ENCODE data around the gene TGFBR3.
A peak's percentile ranks its signal among the peaks of the same experiment; 100 is the strongest.

The TGFBR3 gene

DNA sequence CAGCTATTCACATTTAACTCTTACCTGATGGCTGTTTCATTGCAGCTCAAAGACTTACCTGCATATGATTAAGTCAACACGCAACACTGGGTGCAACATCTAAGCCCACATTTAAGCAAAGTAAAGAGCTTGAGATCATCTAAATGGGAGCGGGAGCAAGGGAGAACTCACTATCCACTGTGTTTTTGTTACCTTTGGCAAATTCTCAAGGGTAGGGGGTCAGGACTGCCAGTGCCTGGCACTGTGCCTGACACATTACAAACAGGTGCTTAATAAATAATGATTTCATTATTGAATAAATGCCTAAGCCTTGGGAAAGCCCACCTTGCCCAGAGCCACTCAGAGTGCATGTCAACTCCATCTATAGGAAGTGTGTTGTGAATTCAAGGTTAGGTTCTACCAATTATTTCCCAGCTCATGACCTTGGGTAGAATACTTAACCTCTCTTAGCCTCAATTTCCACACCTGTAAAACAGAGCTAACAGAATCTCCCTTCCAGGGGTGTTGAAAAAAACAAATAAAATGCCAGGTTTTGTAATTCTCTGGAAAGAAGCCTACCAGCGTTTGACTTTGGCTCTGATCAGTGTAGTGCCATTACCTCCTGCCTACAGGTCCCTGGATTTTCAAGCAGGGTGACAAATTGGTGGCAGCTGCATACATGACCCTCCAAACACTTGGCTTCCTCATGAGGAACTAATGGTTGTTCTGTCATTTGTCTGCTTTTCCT is 109.7 kb downstream of the TGFBR3 start:
- no peak for DNase-seq

DNA sequence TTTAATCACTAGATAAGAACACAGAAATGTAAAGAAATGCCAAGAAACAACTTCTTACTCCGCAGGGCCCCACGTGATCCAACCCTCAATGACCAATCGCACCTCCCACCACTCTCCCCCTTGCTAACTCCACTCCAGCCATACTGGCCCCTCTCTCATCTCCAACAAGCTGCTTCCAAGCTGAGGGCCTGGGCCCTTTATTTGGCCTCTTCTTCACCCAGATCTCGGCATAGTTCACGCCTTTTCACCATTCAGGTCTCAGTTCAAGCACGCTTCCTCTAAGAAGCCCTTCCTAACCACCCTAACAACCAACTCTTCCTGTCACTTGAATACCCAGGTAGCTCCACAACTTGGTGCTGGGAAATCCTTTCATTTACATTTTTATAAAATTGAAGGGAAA is 110.7 kb downstream of the TGFBR3 start:
- DNase-seq: no peak

DNA sequence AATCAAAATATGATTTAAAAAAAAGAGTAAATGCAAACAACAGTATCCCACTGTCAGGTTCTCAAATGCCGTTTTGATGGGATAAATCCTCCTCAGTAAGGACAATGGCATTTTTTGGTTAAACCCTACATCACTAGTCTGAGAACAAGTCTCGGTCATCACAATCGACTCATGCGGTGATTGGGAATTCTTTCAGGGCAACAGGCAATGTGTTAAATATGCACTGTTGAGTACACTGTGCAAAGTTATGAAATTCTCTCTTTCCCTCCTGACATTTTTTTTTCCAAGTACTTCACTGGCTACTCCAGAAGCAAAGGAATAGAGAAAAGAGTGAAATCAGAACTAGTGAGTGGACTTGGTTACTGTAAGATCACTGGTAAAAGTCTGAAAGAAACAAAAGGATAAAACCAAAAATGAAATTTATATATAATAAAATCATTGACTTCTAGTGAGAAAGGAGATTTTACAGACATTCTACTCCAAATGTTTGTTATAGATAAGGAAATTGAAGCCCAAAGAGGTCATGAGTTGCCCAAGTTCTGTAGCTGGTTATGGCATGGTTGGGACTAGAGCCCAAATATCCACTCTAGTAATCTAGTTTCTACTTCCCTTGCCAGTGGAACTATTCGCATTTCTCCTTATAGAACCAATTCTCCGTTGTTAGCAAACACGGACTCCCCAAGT is 111.3 kb downstream of the TGFBR3 start:
- no peak for DNase-seq

DNA sequence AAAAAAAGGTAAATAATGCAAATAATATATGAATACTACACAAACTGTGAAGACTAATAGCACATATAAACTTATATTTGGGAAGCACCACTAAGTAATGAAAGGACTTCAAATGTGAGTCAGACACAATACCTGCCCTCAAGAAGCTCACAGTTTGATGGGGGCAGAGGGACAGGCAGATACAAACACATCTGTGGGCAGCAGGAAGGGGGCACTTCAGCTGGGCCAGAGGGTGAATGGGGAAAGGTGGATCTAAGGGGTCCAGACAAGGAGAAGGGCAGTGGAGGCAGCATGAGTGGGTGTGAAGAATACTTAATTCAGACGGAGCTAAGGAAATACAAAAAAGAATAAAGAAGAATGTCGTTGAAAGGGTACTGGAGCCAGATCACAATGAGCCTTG is 114.2 kb downstream of the TGFBR3 start:
- no peak for DNase-seq

DNA sequence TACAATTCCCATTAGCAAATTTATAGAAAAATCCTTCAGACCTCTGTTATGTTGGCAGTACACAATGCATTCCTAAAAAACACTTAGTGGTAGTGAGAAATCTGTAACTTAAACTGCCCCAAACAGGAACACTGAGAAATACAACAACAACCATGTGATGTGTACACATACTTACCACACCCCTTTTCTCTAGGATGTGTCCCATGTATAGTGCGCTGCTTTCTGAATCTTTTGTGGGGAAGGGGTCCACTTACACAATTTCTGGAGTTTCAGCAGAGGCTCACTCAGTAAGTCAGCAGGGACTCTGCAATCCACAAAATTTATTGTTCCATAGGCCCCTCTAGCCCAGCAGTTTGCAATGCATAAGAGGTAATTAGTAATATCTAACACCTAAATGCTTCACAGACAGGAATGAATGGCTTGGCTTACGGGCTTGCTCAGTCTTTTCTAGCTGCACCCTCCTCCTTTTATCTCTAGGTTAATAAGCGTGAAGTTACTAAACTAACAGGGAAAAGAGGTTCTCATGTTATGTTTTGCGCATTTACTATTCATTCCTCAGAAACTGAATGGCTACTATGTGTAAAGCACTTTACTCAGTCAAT is 115.2 kb downstream of the TGFBR3 start:
- DNase-seq: no peak

DNA sequence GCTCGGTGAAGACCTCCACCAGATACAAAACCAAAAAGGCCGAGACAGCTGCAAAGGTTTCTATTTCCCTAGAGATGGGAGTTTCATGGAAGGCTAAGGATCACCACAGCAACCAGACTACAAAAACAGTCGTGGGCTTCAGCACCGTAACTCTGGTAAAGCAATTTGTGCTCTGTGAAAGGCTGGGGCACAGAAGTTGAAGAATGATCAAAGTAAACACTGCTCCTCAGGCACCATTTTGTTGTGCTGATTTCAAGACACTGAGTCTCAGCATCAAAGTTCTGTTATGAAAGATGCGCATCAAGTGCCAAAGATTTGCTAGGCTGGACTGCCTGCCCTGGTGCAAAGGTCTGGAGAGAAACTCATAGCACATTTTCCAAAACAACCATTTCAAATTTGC is 116.2 kb downstream of the TGFBR3 start:
- DNase-seq: no peak

DNA sequence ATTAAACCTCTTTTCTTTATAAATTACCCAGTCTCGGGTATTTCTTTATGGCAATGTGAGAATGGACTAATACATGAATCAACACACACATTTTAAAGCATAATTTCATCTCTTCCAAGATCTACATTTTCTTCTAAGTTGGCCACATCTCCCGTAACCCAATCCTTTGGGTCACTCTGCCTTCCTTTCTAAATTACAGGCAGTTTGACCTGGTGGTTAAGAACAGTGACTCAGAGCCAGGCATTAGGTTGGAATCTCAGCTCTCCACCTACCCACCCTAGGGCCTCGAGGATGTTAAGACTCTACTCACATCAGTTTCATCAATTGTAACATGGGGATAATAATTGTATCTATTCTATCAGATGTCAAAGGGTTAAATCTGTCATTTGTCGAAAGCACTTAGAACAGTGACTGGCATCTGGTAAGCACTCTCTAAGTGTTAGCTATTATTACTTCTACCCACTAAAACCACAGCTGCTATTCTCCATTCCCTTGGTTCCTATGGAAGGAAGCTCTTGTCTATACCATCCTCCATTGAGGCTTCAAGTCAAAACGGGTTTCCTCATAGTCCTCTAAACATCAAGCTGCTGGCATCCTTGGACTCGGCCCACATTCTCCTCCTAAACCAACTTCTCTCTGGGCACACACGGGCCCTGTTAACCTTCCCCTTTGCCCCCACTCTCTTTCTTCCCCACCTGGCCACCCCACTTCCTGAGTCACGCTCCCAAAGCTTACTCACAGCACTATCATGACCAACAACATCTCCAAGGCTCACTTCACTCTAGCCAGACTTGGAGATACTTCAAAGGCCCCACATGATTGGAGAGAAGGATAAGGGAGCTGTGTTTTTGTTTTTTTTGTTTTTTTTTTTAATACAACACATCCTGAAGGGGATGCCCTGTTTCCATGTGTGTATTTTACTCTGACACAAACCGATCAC is 116.9 kb downstream of the TGFBR3 start:
- DNase-seq: peak; percentile 13

DNA sequence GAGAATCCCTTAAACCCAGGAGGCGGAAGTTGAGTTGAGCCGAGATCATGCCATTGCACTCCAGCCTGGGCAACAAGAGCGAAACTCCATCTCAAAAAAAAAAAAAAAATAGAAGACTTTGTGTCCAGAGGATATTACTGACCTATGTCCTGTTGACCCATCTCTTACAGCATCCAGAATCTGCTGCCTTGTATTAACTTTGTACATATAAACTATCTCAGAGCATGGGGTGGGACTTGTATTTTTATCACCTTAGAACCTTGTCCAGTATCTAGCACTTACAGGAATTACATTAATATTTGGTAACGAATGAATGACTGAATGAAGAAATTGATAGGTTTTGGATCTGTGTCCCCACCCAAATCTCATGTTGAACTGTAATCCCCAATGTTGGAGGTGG is 117.8 kb downstream of the TGFBR3 start:
- DNase-seq: no peak

DNA sequence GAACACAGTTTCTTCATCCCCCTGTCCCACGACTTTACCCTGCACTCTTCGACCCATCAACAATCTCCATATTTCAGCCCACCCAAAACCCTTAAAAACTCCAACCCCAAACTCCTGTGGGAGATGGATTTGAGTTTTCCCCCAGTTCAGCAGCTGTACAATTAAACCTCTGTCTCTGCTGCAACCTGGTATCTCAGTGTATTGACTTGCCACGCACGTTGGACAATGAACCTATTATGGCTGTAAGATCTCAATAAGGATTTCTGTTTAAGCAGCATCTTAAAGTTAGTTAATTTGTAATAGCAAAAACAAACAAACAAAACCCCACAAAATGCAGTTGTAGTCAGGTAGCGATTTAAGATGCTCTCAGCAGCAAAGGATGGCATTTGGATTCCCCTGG is 119.1 kb downstream of the TGFBR3 start:
- DNase-seq: no peak

DNA sequence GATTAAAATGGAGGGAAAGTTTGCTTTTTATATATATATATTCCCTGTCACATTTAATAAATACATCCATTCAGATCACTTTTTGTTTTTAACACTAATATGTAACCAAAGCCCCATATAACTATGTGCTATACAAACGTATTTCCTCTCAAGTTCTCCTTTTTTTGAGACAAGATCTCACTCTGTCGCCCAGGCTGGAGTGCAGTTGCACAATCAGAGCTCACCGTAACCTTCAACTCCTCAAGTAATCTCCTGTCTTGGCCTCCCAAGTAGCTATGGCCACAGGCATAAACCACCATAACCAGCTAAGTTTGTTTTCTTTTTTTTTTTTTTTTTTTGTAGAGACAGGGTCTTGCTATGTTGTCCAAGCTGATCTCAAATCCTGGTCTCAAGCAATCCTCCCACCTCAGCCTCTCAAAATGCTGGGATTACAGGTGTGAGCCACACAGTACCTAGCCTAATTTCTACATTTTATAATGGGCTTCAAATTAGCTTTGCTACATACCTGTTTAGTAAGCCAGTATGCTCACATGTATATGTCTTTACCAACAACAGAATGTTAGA is 120.0 kb downstream of the TGFBR3 start:
- DNase-seq: no peak

DNA sequence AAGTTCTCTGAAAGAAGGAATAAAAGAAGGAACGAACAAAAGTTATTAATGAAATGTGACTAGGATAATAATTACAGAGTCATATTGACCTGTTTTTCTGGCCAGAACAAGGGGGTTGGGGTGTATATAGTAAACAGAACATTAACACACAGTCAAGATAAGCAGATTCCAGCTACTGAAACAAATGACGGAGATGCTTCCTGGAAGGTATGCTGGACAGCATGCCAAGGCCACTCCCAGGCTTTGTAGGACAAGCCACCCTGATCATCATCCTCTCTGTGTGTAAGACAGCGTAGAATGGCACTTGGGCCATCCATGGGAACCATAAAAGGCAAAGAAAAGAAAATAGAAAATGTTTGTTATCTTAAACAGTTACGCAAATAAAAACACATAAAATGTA is 120.7 kb downstream of the TGFBR3 start:
- DNase-seq: no peak

DNA sequence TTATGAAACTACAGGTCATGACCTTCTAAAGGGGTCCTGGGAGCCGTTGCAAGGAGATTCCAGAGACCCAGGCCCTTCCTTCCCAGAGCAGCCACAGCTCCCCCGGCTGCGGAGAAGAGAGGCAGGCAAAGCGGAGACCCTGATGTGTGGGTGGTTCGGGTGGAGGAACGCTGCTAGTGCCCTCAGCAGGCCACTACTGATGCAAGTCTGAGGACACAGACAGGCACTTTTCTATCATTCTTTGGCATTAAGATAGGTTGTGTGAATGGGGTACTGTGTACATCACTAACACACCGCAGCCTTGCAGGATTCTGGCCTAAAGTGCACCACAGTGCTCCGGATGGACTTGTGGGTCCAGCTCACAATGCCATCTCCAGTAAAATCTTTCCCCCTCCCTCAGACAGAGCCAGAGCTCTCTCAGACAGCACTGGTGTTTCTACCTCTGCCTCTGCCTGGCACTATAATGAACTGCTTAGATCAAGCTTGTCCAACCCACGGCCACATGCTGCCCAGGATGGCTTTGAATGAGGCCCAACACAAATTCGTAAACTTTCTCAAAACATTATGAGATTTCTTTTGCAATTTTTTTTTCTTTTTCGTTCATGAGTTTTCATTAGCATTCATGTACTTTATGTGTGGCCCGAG is 121.4 kb downstream of the TGFBR3 start:
- DNase-seq: no peak

DNA sequence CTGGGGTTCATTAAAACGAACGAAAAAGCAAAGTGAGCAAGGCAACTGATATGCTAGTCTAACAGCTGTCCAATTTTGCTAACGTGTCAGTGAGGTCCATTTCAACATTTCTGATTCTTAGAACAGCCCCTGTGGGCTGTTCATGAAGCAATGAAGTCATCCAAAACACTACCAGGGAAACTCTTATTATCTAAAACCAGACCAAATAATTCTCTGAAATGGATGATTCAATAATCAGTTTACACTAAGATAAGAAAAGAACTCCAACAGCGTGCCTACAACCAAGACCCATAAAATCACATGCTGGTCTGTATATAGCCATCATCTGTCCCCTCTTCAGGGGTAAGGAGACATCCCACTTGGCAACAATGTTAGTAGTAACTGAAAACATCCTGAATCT is 122.7 kb downstream of the TGFBR3 start:
- DNase-seq: no peak

DNA sequence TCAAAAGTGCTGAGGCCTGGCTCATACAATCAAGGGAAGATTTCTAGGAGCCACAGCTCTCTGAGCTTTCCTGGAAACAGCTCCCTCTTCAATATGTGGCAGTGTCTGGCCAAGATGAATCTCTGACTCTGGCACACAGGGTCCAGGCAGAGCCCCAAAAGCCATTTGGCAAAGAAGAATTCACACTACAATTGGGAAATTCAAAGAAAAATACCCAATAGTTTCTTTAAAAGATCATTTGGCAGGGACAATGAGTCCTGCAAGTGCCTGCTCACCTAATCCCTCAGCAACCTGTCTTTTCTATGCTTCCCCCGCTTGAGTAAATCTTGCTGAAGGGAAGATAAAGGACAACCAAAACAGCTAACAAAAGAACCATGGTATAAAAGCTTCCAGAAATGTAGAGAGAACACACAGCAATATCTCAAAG is 124.6 kb downstream of the TGFBR3 start:
- DNase-seq: no peak

DNA sequence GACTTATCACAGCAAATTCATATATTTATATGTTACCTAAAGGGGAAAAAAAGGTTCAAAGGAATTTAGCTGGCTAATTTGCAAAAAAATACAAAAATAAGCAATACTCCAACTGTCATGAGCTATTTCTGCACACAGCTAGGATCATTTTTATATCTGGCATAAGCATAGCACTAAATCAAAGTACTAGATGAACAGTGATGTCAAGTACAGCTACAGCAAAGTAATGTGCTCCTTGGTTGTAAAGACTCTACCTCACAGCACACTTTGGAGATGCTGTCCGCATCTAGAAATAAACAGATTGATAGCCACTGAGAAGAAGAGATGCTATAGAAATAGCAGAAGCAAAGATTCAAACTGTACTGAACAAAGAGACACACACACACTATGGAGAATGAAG is 125.4 kb downstream of the TGFBR3 start:
- no peak for DNase-seq

DNA sequence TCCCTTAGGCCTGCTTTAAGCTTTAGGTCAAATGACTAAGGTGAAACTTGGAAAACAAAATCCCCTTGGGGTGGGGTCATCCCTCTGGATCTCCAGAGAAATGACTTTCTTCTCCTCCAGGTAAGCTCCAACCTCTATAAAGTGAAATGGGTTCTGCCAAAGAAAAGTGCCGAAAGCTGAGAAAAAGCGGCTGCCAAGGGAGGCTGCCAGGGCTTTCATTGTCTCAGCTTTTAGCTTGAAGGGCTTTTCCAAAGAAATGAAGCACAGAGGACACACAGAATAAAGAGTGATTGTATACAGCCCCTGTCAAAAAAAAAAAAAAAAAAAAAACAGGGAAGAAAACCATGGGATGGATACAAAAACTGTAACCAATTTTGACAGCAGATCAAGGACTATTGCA is 126.9 kb downstream of the TGFBR3 start:
- DNase-seq: no peak

DNA sequence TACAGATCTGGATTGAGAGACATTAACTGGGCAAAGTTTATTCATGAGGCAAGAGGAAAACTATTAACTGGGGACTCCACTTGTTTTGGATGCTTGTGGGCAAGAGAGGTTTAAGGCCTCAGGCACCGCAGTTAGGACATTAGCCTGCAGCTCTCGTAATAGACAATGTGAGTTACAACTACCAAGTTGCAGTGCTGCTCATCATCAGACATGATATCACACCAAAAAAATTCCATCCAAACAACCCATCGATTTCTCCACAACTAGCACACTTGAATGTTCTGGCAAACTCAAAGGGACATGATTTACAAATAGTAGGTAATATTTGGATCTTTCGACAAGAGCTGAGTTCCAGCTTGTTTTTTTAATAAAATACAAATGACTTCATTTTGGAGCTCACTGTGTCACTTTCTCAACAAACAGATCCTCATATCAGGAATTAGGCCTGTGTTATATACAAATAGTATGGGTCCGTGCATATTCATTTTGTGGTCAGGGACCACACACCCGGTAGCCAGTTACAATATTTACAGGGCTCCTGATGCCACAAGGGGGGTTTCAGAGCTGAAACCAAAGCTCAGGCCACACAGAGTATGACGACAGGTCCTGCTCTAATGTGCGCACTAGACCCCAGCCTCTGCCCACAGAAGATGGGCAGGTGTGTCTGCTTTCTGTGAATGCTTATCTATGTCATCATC is 128.0 kb downstream of the TGFBR3 start:
- no peak for DNase-seq

DNA sequence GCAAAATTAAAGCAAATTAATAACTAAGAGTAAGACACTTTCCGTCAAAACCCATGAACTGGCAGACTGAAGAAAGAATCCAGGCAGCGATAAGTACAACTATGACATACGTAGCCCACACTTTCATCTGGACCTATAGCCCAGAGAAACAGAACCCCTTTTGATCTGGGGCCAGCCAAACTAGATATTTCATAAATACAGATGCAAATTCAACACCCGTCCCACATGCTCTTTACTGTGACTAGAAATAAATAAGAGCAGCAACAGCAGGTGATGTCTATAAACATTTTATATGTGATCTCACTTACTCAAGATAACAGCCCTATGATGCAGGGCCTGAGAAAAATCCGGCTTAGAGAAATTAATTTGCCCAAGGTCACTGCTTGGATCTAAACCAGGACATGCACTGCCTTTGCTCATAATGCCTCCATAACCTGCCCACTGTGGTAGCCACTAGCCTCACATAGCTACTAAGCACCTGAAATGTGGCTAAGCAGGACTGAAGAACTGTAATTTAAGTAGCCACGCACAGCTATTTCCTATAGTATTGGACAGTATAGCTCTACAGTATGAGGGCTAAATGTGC is 130.2 kb downstream of the TGFBR3 start:
- no peak for DNase-seq

DNA sequence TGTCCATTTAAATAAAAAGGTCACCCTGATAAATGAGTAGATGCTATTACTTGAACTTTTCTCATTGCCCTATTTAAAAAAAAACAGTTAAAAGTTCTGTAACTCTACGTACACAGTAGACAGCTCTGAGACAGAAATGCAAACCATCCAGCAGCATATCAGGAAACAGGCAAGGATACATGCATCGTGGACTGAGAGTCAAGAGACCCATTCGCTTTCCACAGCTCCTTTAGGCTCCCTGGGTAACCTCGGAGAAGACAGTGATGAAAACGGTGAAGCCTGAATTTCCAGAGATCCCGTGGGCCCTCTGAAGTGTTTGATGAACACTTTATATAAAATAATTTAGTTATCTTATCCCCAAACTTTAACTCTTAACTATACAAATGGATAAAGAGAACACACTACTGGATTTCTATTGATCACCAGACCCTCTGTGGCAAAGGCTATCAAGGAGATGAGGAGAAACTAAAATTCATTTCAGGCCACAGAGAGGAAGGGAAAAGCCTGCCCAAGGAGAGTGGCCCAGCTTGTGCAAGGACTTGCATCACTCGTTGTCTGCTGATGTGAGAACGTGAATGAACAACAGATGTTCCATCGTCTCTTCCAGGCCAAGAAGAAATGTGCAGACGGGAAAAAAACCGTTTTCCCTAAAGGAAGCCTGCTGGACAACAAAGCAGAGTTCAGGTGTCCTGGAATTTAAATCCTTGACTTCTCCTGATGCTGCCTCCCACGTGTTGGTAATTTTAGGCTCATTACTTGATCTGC is 131.0 kb downstream of the TGFBR3 start:
- DNase-seq: no peak

DNA sequence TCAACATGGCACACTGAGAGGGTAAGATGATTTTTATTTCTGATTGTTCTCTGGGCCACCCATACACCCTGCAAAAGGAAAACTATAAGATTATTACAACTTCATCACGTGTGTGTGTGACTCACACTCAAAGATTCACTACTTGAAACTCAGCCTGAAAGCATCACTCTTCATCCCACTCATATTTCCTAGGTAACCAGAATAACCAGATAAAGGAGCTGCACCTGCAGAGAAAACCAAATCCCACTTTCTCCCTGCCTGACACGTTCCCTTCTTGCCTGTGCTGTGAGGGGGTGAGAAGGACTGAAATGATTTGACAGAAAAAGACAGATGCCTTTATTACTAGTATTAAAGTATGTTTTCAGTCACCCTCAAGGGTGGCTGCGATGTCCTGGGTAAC is 131.6 kb downstream of the TGFBR3 start:
- DNase-seq: no peak

DNA sequence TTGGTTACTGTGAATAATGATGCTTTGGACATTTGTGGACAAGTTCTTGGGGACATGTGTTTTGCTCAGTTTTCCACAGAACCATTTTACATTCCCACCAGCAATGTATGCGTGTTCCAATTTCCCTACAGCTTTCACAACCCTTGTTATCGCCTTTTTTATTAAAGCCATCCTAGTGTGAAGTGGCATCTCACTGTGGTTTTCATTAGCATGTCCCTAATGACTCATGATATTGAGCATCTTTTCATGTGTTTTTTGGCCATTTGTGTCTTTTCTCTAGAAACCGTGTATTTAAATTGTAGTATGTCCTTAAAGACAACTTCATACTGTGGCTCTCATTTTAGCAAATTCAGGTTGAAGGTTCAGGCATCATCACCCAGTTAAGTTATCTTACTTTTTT is 132.1 kb downstream of the TGFBR3 start:
- DNase-seq: no peak
